Breast epithelium (tissue), 4 donors: ENCODE measurements around the gene WBP1. TPM values are rescaled to one million over a fixed set of nuclear protein-coding genes. Genes with fewer than 3 reads are reported as not detected.

ENCODE experiments used
- DNase-seq, 2 donors: peaks; one replicate each; pipeline ENCODE4 v3.0.0-alpha.2; 2019; ENCODE audit warnings: low spot score in 2 of 2
- H3K27ac ChIP-seq, 2 donors: fragments of 200-600 bp; sonication (generic) in 1 of 2; one replicate each; pipeline ENCODE4 v1.5.1; 2016 to 2019; ENCODE audit warnings: mild to moderate bottlenecking in 1 of 2
- H3K27me3 ChIP-seq, 2 donors: fragments of 200-600 bp; sonication (generic) in 1 of 2; one replicate each; pipeline versions ENCODE4 v1.5.1 to v1.6.0; 2017 to 2019; ENCODE audit warnings: control low read depth in 1 of 2, mild to moderate bottlenecking in 1 of 2
- H3K36me3 ChIP-seq: fragments of 200-600 bp; one replicate; pipeline ENCODE4 v1.5.1; 2019
- H3K4me1 ChIP-seq, 2 donors: fragments of 200-600 bp; sonication (generic); one replicate each; pipeline ENCODE4 v1.5.1; 2016 to 2019; ENCODE audit warnings: control low read depth in 1 of 2
- H3K4me3 ChIP-seq, 3 donors: fragments of 200-600 bp; sonication (generic); 1 replicate in 2 of 3; 2 replicates in 1 of 3; pipeline ENCODE4 v1.5.1; 2016 to 2019; ENCODE audit warnings: mild to moderate bottlenecking in 3 of 3, moderate library complexity in 2 of 3
- H3K9me3 ChIP-seq, 2 donors: fragments of 200-600 bp; sonication (generic) in 1 of 2; one replicate each; pipeline ENCODE4 v1.5.1; 2016 to 2019; ENCODE audit warnings: control low read depth in 1 of 2
- POLR2A ChIP-seq: fragments of 450-650 bp; IDR thresholded peaks from one replicate; pipeline ENCODE4 v1.6.1; 2016; ENCODE audit warnings: antibody characterized with exemption, mild to moderate bottlenecking, moderate library complexity
- POLR2AphosphoS5 ChIP-seq, 3 donors: sonication (generic); formaldehyde crosslinking; IDR thresholded peaks; one replicate each; pipeline ENCODE4 v1.6.1; 2017; ENCODE audit warnings: antibody characterized with exemption in 3 of 3
- intact Hi-C: fragments of 100-400 bp; cut with DNase I; formaldehyde crosslinking; loops from one replicate; pipeline ENCODE4 v1.15.1; 2023; ENCODE audit warnings: low total_unique reads
- total RNA-seq, 3 donors: library from RNA; depleted of rRNA; stranded (reverse); fragments of >200 nt; gene quantifications; one replicate each; pipeline ENCODE4 v1.1.0, GENCODE V29; 2016
- TF ChIP-seq, protein P1 (sequence below), 3 donors: fragments of 450-650 bp; IDR thresholded peaks; one replicate each; pipeline ENCODE4 v1.5.1; 2016 to 2017; ENCODE audit warnings: antibody characterized with exemption in 3 of 3, mild to moderate bottlenecking in 3 of 3, moderate library complexity in 3 of 3

Gene WBP1
- total RNA-seq: 10 to 100 TPM; 58.0 to 70.0 (median 61.9) TPM

DNA sequence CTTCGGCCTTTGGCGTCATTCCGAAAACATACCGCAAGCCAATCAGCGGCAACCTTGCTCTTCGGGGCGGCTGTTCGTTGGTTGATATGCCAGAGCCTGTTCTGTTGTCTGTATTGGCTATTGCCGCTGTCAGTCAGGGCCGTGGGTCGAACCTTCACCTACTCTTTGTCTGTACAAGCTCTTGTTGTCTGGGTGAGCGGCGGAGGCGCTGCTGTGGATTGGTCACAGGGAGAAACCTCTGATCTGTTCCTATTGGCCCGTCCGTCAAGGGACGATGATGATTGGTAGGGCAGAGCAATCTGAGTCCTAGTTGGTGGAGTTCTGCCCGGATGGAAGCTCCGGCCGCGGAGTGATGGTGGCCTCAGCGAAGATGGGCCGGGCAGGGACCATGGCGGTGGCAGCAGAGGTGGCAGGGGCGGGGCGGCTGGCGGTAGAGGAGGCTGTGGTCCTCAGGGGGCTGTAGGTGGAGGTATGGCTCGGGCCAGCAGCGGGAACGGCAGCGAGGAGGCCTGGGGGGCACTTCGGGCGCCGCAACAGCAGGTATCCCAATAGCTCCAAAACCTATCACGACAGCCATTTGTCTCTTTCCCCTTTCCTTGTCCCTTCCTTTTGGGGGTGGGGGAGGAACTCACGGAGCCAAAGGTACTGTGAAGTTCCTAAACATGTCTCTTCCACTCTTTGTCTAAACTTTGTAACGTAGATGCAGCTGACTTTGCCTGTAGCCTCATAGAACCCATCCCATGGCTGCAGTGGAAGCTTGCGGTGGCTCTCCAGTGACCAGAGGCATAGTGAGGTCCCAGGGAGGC, at the start of gene WBP1:
Gene WBP1, plus strand, starts transcription at position 307 of the 806 bp plus-strand sequence. Its CDS starts 165 bp downstream, at position 472.
- Histone ChIP-seq H3K36me3 (no peaks in the 10 kb centered on the region), H3K4me1 (peaks cover 9 to 16% of the 10 kb centered on the region in 2 donors), H3K27me3 (no peaks in the 10 kb centered on the region), H3K4me3 (peak within 1 kb of the TSS; percentile 69 to 87 (median 71)), H3K27ac (peak within 1 kb of the TSS; percentile 98 to 99), H3K9me3 (no peaks in the 10 kb centered on the region)
- peak; percentile 99 to 100 for DNase-seq
- intact Hi-C loops: no loop called here
- TF ChIP-seq, protein P1, sequence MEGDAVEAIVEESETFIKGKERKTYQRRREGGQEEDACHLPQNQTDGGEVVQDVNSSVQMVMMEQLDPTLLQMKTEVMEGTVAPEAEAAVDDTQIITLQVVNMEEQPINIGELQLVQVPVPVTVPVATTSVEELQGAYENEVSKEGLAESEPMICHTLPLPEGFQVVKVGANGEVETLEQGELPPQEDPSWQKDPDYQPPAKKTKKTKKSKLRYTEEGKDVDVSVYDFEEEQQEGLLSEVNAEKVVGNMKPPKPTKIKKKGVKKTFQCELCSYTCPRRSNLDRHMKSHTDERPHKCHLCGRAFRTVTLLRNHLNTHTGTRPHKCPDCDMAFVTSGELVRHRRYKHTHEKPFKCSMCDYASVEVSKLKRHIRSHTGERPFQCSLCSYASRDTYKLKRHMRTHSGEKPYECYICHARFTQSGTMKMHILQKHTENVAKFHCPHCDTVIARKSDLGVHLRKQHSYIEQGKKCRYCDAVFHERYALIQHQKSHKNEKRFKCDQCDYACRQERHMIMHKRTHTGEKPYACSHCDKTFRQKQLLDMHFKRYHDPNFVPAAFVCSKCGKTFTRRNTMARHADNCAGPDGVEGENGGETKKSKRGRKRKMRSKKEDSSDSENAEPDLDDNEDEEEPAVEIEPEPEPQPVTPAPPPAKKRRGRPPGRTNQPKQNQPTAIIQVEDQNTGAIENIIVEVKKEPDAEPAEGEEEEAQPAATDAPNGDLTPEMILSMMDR (IDR thresholded peaks at IDR 0.05): no peak
- TF ChIP-seq POLR2AphosphoS5 (IDR thresholded peaks at IDR 0.05) (peak in 2 of 3 donors; percentile 30 to 45), POLR2A (peak; percentile 11)

DNA sequence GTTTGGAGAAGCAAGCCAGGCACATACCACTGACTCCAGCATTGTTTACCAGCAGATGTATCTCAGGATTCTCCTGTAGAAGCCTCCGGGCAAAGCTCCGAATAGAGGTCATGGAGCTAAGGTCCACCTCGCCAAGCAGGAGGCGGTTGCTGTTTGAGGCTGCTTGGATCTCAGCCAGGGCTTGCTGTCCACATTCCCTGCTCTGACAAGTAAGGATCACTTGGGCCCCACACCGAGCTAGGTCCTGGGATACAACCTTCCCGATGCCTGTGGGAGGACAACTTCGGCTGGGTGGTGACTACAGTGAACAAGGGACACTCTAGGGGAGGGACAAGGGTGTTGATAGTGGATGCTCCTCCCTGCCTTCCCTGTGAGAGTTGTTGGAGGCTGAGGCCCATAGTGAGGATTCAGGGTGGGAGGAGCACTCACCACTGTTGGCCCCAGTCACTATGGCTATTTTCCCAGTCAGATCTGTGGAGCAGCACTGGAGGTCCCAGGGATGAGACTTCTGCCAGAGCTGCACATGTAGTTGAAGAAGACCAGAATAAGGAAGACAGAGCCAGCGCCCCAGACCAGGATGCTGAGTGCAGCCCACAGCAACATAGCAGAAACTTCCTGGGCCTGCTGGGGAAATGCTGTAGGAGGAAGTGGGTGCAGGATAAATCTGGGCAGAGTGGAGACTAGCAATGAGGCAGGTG, 45.1 kb upstream of the WBP1 start:
- H3K27ac ChIP-seq: peak overlapping the region in 1 of 2 donors; percentile 89
- no peaks in the 10 kb centered on the region for H3K27me3 ChIP-seq
- no peaks in the 10 kb centered on the region for H3K9me3 ChIP-seq
- TF ChIP-seq POLR2A: no peak
- no peak for TF ChIP-seq POLR2AphosphoS5 (IDR thresholded peaks at IDR 0.05)
- TF ChIP-seq, protein P1 (IDR thresholded peaks at IDR 0.05): no peak
- intact Hi-C loops: no loop called here
- no peaks in the 10 kb centered on the region for H3K36me3 ChIP-seq
- H3K4me3 ChIP-seq: no peak overlapping the region
- H3K4me1 ChIP-seq: peaks cover 0 to 5% of the 10 kb centered on the region in 2 donors
- DNase-seq: peak in 1 of 2 donors; percentile 87

GRCh38 chr2:74414441-74414840, 43.8 kb upstream of the WBP1 start:
- DNase-seq: no peak
- Histone ChIP-seq H3K27ac (peak overlapping the region; percentile 70 to 89), H3K36me3 (no peaks in the 10 kb centered on the region)

GRCh38 chr2:74414881-74415761, 43.1 kb upstream of the WBP1 start:
- Histone ChIP-seq H3K27me3 (no peaks in the 10 kb centered on the region), H3K36me3 (no peaks in the 10 kb centered on the region), H3K4me1 (peaks cover 0 to 5% of the 10 kb centered on the region in 2 donors), H3K9me3 (no peaks in the 10 kb centered on the region), H3K4me3 (peak overlapping the region; percentile 54 to 75 (median 62)), H3K27ac (peak overlapping the region; percentile 70 to 89)
- no peak for DNase-seq
- TF ChIP-seq, protein P1 (IDR thresholded peaks at IDR 0.05): peak in 1 of 3 donors; percentile 12
- TF ChIP-seq POLR2AphosphoS5 (IDR thresholded peaks at IDR 0.05): no peak
- intact Hi-C loops: no loop called here

More at GRCh38 chr2:74414441-74414840, 43.8 kb upstream of the WBP1 start:
- Histone ChIP-seq H3K4me3 (peak overlapping the region; percentile 54 to 75 (median 62)), H3K9me3 (no peaks in the 10 kb centered on the region), H3K27me3 (no peaks in the 10 kb centered on the region), H3K4me1 (peaks cover 0 to 5% of the 10 kb centered on the region in 2 donors)
- intact Hi-C loops: no loop called here
- no peak for TF ChIP-seq POLR2AphosphoS5 (IDR thresholded peaks at IDR 0.05)
- TF ChIP-seq POLR2A: no peak
- TF ChIP-seq, protein P1 (IDR thresholded peaks at IDR 0.05): no peak
